T-helper 1 cell (primary cell): Measurements from ENCODE around the gene CAMTA1.
"Not testable (repeated sequence)": the region's sequence is repeated elsewhere in the genome, so short reads cannot be mapped to it uniquely, and the experiment has no call there.

Experiments used
- DNase-seq, 5 donors: peaks; one replicate each; pipeline ENCODE4 v3.0.0-alpha.2; 2012 to 2020

Gene CAMTA1

GRCh38 chr1:6782151-6782550 lies 3.1 kb upstream of the CAMTA1 start:
- no peak for DNase-seq

GRCh38 chr1:6783221-6783620 lies 2.0 kb upstream of the CAMTA1 start:
- DNase-seq, result no peak

GRCh38 chr1:6783936-6784559 lies 1.2 kb upstream of the CAMTA1 start:
- no peak for DNase-seq

GRCh38 chr1:6784560-6785317 lies 515 bp upstream of the CAMTA1 start:
- peak; percentile 97 to 100 (median 100) for DNase-seq

GRCh38 chr1:6785728-6786505 lies 663 bp downstream of the CAMTA1 start:
- DNase-seq, result peak; percentile 12 to 56 (median 30)

- no peak for DNase-seq
These were observed 3.7 kb downstream of the CAMTA1 start for GRCh38 chr1:6788946-6789345.

- no peak for DNase-seq
These were observed 4.9 kb downstream of the CAMTA1 start for GRCh38 chr1:6790146-6790545.

- no peak for DNase-seq
These were observed 8.9 kb downstream of the CAMTA1 start for GRCh38 chr1:6794164-6794563.

GRCh38 chr1:6795203-6795602 lies 9.9 kb downstream of the CAMTA1 start:
- DNase-seq, result no peak

- DNase-seq, result no peak
These were observed 10.4 kb downstream of the CAMTA1 start for GRCh38 chr1:6795661-6796060.

- DNase-seq, result no peak
These were observed 10.8 kb downstream of the CAMTA1 start for GRCh38 chr1:6796095-6796494.

GRCh38 chr1:6799499-6799898 lies 14.2 kb downstream of the CAMTA1 start:
- DNase-seq, result no peak

- no peak for DNase-seq
These were observed 15.5 kb downstream of the CAMTA1 start for GRCh38 chr1:6800745-6801144.

GRCh38 chr1:6801199-6801598 lies 15.9 kb downstream of the CAMTA1 start:
- DNase-seq, result no peak

- no peak for DNase-seq
These were observed 16.7 kb downstream of the CAMTA1 start for GRCh38 chr1:6801966-6802365.

GRCh38 chr1:6802454-6802853 lies 17.2 kb downstream of the CAMTA1 start:
- DNase-seq, result no peak

GRCh38 chr1:6802893-6803292 lies 17.6 kb downstream of the CAMTA1 start:
- no peak for DNase-seq

GRCh38 chr1:6803357-6803756 lies 18.1 kb downstream of the CAMTA1 start:
- no peak for DNase-seq

- DNase-seq, result no peak
These were observed 19.8 kb downstream of the CAMTA1 start for GRCh38 chr1:6805004-6805416.

- no peak for DNase-seq
These were observed 22.5 kb downstream of the CAMTA1 start for GRCh38 chr1:6807782-6808181.

- no peak for DNase-seq
These were observed 24.2 kb downstream of the CAMTA1 start for GRCh38 chr1:6809461-6809860.

GRCh38 chr1:6810146-6810734 lies 25.0 kb downstream of the CAMTA1 start:
- not testable (repeated sequence) for DNase-seq

- DNase-seq, result no peak
These were observed 26.3 kb downstream of the CAMTA1 start for GRCh38 chr1:6811583-6811982.
